Measurements from ENCODE around the gene KIAA1217. TPM values are rescaled to one million over a fixed set of nuclear protein-coding genes. Genes with fewer than 3 reads are reported as not detected.

Gene KIAA1217
- total and polyA plus RNA-seq, 2 of the 8 experiments (the other 6 are each of a cell fraction or from before 2014, with no cell fraction given): 4.5 to 15.6 TPM

GRCh38 chr10:24493165-24493564 lies 284.2 kb downstream of the KIAA1217 start:
- FAIRE-seq (no peak), DNase-seq (ENCODE audit: low read depth in 1 of 2, low spot score in 2 of 2) (no peak)
- no peak overlapping the region for H2BK120ac ChIP-seq (replicated peaks; ENCODE audit: low read depth, low read length)
- WGBS, 2 experiments (ENCODE audit: extremely low coverage in 1 of 2, insufficient coverage in 1 of 2, insufficient read length in 1 of 2, insufficient replicate concordance in 2 of 2, low coverage in 1 of 2, low lambda C conversion rate in 2 of 2, missing lambda C conversion rate in 1 of 2): 89% methylated on average over 4 of the region's 4 CpGs; no CpG with 5 or more reads in 1 of the 2 experiments
- H3K27ac ChIP-seq (ENCODE audit: low read depth, low read length): no peak overlapping the region
- H4K8ac ChIP-seq (ENCODE audit: extremely low read depth, insufficient read depth, low read length): no peak overlapping the region
- H2BK20ac ChIP-seq (ENCODE audit: low read length): no peak overlapping the region
- H3K79me1 ChIP-seq (ENCODE audit: low read depth, low read length): no peaks in the 10 kb centered on the region
- H4K5ac ChIP-seq (ENCODE audit: insufficient read length, low read depth, low read length): no peak overlapping the region
- H3K27me3 ChIP-seq (replicated peaks in 1 of 4; ENCODE audit: control insufficient read depth in 3 of 4, extremely low read depth in 1 of 4, insufficient read depth in 3 of 4, low read length in 3 of 4): no peaks in the 10 kb centered on the region
- no peak overlapping the region for H4K91ac ChIP-seq (replicated peaks; ENCODE audit: insufficient read length, low read length)
- H3K4me2 ChIP-seq (ENCODE audit: insufficient read depth in 1 of 2, low read depth in 2 of 2, low read length in 2 of 2): no peak overlapping the region
- ChIA-PET CTCF (ENCODE audit: partially characterized antibody) (interaction anchor here (1.2 to 1.3 kb wide), 2 partner anchors 11 to 75 kb away, joined by 4 to 7 read pairs; no protein-coding TSS in a partner anchor), POLR2A (ENCODE audit: partially characterized antibody) (no interaction called here)
- H3K23ac ChIP-seq (ENCODE audit: insufficient read length): no peak overlapping the region
- no peak overlapping the region for H3K4me3 ChIP-seq (ENCODE audit: extremely low read depth in 1 of 4, insufficient read depth in 2 of 4, low read depth in 3 of 4, low read length in 4 of 4)
- no peak overlapping the region for H3K14ac ChIP-seq (ENCODE audit: insufficient read length)
- H3K9me3 ChIP-seq (ENCODE audit: insufficient read depth in 2 of 2, low read depth in 1 of 2, low read length in 1 of 2): no peaks in the 10 kb centered on the region
- no peaks in the 10 kb centered on the region for H3K23me2 ChIP-seq (ENCODE audit: low read depth, low read length)
- H2BK12ac ChIP-seq (ENCODE audit: low read depth, low read length): no peak overlapping the region
- H2AK5ac ChIP-seq (ENCODE audit: low read depth, low read length): no peak overlapping the region
- H2BK15ac ChIP-seq (ENCODE audit: low read length): no peak overlapping the region
- H3K18ac ChIP-seq (ENCODE audit: extremely low read depth, low read length): no peak overlapping the region
- H3K56ac ChIP-seq (replicated peaks; ENCODE audit: insufficient read length, low read depth, low read length): no peak overlapping the region
- H3K9ac ChIP-seq (replicated peaks in 1 of 4; ENCODE audit: extremely low read depth in 1 of 4, low read depth in 3 of 4, low read length in 3 of 4): no peak overlapping the region
- H3K36me3 ChIP-seq (ENCODE audit: control insufficient read depth in 2 of 4, insufficient read depth in 4 of 4, low read length in 3 of 4): no peaks in the 10 kb centered on the region
- H3K4ac ChIP-seq (replicated peaks; ENCODE audit: insufficient read length, low read depth, low read length): no peak overlapping the region
- peaks cover 0 to 9% (median 7%) of the 10 kb centered on the region in 4 experiments; a peak in 6 of 7 replicates for H3K4me1 ChIP-seq (replicated peaks in 1 of 4; ENCODE audit: control insufficient read depth in 3 of 4, insufficient read depth in 4 of 4, low read length in 3 of 4)
- H4K20me1 ChIP-seq (replicated peaks in 1 of 2; ENCODE audit: control insufficient read depth in 1 of 2, insufficient read depth in 2 of 2, low read length in 2 of 2): no peaks in the 10 kb centered on the region
- H2AFZ ChIP-seq (ENCODE audit: low read length): no peak overlapping the region
- H3K79me2 ChIP-seq (ENCODE audit: control insufficient read depth in 1 of 2, insufficient read depth in 2 of 2, low read length in 2 of 2): no peaks in the 10 kb centered on the region
- no peak overlapping the region for H2BK5ac ChIP-seq (ENCODE audit: low read depth, low read length)
- TF ChIP-seq TBP (IDR thresholded peaks at IDR 0.05; ENCODE audit: low read depth, low read length) (no peak), HDAC2 (IDR thresholded peaks at IDR 0.05; ENCODE audit: borderline replicate concordance in 1 of 2, low read depth in 2 of 2, low read length in 2 of 2) (no peak), RNF2 (IDR thresholded peaks at IDR 0.05; ENCODE audit: borderline replicate concordance, low read depth, low read length, missing control alignments, poor library complexity, severe bottlenecking) (no peak), RAD21 (IDR thresholded peaks at IDR 0.05 in 1 of 2, conservative IDR thresholded peaks at IDR 0.05 in 1 of 2; ENCODE audit: low read depth in 2 of 2, low read length in 2 of 2) (no peak), CBX5 (IDR thresholded peaks at IDR 0.05; ENCODE audit: low read depth, low read length) (no peak), SAP30 (IDR thresholded peaks at IDR 0.05; ENCODE audit: insufficient read depth, insufficient replicate concordance, low read length) (no peak), JUND (IDR thresholded peaks at IDR 0.05; ENCODE audit: low read length) (no peak)
- TF ChIP-seq, protein P1, sequence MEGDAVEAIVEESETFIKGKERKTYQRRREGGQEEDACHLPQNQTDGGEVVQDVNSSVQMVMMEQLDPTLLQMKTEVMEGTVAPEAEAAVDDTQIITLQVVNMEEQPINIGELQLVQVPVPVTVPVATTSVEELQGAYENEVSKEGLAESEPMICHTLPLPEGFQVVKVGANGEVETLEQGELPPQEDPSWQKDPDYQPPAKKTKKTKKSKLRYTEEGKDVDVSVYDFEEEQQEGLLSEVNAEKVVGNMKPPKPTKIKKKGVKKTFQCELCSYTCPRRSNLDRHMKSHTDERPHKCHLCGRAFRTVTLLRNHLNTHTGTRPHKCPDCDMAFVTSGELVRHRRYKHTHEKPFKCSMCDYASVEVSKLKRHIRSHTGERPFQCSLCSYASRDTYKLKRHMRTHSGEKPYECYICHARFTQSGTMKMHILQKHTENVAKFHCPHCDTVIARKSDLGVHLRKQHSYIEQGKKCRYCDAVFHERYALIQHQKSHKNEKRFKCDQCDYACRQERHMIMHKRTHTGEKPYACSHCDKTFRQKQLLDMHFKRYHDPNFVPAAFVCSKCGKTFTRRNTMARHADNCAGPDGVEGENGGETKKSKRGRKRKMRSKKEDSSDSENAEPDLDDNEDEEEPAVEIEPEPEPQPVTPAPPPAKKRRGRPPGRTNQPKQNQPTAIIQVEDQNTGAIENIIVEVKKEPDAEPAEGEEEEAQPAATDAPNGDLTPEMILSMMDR (IDR thresholded peaks at IDR 0.05; ENCODE audit: control extremely low read depth in 1 of 3, insufficient read depth in 1 of 3, low read depth in 1 of 3, low read length in 3 of 3): no peak
- TF ChIP-seq, protein P2, sequence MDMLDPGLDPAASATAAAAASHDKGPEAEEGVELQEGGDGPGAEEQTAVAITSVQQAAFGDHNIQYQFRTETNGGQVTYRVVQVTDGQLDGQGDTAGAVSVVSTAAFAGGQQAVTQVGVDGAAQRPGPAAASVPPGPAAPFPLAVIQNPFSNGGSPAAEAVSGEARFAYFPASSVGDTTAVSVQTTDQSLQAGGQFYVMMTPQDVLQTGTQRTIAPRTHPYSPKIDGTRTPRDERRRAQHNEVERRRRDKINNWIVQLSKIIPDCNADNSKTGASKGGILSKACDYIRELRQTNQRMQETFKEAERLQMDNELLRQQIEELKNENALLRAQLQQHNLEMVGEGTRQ (IDR thresholded peaks at IDR 0.05; ENCODE audit: low read length): no peak

All from H1 (cell line).